ENCODE data around the gene CCDC17.

The CCDC17 gene

DNA sequence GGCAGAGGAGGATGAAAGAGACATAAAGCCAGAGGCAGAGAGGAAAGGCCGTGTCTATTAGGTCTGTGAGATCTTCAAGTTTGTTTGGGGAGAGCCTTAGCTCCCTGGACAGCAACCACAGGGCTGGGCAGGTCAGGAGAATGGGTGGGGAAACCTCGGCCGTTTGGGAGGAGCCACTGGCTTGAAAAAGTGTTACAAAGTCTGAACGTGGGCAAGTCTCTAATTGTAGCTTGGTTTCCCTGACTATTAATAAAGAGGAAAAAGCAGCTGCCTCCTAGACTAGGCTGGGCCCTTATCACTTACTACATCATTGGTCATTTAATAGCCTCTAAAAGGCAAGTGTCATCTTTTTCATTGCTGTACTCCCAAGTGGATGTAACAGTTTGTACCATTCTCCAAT lies at the start of gene CCDC17:
Gene CCDC17 (minus strand): TSS at position 83 of the 400 bp plus-strand sequence. CDS start 145 bp downstream, outside the sequence.
- DNase-seq: no peak

DNA sequence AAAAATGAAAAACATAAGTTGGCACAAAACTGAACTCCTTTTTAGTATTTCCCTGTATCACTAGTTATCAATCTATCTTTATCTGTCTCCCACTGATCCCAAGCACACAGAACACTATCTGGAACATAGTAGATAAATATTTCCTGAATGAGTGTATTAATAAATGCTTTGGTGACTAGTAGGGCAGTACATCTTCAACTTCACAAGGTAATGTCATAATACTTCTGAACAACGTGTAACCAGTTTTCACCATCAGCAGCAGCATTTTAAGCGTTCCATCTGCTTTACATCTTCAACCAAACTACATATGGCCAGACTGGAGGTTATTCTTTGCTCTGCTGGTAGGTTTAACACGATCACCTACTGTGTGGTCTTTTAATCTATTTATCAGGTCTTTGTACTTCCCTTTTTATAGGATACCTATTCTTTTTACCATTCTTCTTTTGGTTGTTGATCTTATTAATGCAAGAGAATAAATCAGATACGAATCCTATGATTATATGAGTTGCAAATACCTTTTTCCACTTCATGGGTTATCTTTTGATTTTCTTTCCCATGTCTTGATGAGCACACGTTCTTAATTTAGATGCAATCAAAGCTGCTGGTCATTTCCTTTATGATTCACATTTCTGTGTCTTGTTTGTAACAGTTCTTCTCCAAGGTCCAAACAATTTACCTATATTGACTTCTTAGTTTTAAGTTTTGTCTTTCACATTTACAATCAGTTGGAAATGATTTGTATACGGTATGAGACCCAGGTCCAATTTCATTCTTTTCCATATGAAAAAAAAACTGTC lies 46.2 kb upstream of the CCDC17 start:
- no peak for DNase-seq

DNA sequence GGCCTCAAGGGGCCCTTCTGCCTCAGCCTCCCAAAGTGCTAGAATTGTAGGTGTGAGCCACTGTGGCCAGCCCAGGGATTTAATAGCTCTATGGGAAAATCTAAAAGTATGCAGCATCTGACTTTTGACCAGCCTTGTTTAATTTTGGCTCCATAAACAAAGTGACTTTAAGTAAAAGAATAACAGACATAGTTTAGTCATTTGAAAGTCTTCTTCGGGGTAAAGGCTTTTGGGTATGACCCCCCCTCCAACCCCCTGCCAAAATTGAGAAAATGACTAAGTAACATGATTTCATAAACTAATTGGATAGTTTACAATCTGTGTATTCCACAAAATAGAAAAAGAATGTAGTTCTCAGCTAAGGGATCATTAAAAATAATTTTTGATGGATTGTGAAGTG lies 45.5 kb upstream of the CCDC17 start:
- DNase-seq: no peak

DNA sequence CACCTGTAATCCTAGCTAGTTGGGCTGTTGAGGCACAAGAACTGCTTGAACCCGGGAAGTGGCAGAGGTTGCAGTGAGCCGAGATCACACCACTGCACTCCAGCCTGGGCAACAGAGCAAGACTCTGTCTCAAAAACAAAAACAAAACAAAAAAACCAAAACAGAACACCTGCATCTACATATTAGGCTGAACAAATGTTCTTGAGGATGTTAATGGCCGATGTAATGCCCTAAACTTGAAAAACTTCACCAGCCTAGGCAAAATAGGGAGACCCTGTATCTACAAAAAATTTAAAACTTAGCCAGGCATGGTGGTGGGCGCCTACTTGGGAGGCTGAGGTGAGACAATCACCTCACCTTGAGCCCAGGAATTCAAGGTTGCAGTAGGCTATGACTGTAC lies 44.7 kb upstream of the CCDC17 start:
- no peak for DNase-seq

DNA sequence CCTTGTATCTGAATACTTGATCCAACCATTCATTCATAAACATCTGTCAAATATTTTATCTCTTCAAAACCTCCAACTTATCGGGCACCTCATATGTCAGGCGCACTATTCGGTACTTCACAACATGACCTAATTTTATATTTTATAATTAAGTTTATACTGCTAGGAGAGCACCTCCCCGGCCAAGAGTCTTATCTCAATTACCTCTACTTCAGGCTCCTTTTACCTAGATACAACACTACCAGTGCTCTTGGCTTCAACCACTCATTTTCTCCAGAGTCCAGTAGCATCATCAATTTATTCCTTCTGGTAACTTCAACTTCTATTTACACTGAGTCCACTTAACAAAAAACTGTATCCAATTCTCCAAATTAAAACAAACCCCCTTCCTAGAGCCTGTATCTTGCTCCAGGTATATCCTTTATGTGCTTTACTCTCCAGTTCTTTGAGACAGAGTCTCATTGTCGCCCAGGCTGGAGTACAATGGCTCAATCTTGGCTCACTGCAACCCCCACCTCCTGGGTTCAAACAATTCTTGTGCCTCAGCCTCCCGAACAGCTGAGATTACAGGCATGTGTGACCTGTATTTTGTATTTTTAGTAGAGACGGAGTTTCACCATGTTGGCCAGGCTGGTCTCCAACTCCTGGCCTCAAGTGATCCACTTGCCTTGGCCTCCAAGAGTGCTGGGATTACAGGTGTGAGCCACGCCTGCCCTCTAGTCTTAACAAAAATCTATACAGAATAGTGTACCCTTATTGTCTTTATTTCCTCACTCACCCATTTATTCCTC lies 43.7 kb upstream of the CCDC17 start:
- no peak for DNase-seq

DNA sequence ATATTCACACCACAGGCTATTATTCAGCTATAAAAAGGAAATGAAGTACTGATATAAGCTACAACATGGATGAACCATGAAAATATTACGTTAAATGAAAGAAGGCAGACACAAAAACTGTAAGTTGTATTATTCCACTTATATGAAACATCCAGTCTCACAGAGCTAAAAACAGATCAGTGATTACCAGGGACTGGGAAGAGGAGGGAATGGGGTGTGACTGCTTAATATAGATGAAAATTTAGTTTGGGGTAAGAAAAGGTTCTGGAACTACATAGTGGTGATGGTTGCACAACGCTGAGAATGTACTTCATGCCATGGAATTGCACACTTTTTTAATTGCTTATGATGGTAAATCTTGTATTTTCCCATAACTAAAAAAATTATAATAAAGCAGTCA lies 43.0 kb upstream of the CCDC17 start:
- no peak for DNase-seq

DNA sequence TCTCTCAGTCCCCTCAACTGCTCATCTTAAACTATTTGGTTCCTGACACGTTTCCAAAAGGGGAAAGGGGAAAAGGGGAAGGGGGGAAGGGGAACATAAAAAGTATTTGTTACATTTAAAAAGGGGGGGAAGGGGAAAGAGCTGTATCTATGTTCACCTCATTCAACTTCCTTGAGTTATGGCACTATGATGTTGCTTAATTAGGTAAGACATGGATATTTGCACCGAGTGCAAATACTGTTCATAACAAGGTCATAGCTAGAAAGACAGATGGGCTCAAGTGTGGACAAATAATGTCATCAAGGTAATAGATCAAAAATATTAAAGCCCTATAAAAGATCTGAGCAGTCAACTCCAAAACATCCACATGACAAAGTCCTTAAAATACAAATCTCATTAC lies 36.5 kb upstream of the CCDC17 start:
- no peak for DNase-seq

DNA sequence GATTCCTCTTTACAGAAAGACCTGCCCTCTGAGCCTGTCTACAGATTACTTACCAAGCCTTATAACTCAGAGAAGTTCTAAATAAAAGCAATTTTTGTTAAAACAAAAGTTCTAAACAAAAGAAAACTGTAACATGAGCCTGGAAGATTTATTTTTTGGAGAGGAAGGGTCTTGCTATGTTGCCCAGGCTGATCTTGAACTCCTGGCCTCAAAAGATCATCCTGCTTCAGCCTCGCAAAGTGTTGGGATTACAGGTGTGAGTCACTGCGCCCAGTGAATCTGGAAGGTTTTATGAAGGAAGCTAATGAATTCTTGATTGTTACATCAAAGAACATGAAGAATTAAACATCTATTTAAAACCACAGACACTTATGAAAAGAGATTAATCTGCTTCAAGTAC lies 35.4 kb upstream of the CCDC17 start:
- no peak for DNase-seq

DNA sequence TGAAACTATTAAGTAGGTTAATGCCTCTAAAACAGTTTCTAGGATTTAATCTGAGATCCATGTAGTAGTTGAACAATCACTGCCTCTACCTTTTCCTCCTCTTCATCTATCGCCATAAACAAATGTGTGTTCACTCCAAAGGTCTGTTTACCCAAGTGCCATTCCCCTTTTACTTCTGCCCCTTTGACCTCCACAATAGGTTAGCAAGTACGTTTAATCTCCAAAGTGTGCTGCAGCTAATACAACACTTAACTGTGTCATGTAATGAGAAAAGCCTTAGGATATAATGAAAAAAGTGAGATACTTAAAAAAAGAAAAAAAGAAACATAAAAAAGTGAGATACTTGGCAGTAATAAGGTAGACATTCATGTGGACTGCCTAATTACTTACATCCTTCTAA lies 34.3 kb upstream of the CCDC17 start:
- no peak for DNase-seq

DNA sequence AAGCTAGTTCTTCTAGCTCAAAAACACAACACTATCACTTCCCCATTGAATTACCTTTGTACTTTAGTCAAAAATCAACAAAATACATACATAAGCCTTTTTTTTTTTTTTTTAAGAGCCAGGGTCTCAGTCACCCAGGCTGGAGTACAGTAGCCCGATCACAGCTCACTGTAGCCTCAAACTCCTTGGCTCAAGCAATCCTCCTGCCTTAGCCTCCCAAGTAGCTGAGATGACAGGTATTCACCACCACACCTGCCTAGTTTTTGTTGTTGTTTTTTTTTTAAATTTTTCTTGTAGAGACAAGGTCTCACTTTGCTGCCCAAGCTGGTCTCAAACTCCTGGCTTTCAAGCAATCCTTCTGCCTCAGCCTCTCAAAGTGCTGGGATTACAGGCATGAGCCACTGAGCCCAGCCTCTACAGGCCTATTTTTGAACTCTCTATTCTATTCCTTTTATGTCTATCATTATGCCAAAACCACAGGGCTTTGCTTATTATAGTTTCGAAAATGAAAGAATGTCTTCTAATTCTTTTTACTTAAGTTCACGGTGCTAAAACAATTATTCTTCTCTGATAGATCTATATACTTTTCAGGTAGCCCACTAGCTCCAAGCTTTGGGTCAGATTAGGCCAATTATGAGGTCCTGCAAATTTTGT lies 32.8 kb upstream of the CCDC17 start:
- no peak for DNase-seq

DNA sequence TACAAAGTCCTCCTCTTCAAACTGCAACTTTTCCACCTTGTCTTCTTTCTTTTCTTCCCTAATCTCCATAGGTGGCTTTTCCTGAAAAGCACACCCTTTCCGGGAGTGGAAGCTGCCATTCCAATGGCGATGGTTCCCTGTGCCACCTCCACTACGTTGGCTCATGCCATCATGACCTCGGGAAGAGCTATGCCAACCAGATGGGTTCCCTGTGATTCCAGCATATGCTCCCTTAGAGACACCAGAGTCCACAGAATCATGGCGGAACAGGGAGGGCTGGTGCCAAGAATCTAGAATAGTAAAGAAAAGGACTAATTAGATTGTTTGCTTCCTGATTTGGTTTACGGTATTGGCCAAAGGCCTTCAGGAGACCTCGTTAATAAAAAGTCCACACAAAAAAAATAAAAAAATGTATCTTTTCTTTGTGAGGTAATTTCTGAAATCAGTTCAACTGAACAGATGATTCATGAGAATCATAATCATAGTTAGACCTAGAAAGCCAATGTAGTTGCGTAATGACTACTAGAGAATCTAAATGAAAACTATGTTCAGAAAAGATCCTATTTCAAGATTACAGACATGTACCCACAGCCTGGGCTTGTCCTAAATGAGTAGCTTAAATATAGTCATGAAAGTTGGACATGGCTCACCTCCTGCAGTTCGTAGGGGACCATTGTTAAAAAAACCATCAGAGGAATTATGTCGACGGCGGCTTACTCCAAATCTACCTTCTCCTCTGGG lies 30.9 kb upstream of the CCDC17 start:
- DNase-seq: no peak

DNA sequence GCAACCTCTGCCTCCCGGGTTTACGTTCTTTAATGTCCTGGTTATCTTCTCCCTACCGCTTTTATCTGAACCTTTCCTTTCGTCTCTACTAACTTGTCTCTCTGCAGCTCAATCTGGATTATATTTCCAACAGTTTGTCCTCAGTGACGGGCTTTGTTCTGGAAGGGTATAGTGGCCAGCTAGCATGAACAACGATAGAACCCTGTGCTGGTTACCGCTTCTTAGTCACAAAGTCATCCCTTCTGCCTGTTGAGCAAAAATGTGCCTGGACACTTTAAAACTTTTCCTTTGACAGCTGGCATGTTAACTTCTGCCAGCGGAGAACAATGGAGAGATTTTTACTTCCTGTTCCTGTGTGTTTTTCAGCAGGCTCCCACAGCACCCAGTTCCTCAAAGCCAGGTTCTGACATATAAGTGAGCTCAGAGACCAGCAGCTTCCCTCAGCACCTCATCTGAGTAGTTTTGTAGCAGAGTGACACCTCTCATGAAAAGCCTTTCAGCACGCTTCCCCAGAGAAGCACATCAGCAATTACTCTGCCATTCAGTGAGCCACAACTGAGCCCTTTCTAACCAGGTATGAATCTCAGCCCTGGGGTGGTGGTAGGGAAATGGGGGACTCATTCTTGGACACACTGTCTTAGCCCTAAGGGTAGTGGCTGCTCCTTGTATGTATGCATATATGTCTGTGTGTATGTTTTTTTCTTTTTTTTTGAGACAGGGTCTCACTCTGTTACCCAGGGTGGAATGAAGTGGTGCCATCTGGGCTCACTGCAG lies 23.6 kb upstream of the CCDC17 start:
- no peak for DNase-seq

DNA sequence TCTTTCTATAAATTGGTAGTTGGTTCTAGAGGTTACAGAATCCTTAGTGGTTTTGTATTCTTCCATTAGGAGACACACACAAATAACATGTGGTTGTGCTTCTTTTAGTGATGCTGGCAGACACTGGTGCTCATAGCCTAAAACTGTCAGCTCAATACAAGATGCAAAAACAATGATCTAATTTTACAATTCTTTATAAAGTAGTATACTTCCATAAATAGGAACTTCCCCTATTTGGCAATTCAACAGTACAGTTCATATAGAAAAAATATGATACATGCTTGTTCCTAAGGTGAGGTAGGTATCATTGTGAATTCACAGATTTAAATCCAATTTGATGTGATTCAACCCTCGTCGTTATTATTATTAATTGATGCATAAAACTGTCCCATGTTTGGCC lies 20.8 kb upstream of the CCDC17 start:
- DNase-seq: no peak

DNA sequence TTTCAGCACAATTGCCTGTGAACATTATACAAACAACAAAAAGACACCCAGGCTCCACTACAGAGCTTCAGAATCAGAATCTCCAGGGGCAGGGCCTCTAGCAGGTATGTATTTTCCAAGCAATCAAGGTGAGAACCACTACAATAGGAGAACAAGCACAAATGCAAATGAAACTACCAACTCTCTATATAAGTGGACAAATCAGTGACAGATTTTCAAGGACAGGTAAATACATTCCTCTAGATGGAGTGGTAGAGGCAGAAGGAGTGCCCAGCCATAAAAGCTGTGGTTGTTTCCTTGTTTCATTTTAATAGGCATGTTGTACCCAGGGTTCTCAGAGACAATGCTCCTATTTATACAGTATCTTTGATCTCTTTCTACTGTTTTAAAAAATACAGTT lies 20.1 kb upstream of the CCDC17 start:
- no peak for DNase-seq

DNA sequence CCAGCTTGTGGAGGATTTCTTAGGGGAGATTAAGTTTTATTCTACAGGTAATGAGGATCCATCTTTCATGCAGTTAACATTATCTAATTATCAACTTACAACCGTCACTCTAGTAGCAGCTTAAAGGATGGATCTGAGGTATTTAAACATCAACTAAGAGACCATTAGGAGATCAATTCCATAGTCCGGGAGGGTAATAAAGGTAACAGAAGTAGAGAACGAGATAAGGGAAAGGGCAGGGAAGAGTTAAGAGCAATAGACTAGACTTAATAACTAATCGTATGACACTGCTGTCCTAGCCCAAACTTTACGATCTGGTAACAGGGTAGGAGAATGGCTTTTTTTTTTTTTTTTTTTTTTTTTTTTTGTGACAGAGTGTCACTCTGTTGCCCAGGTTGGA lies 19.5 kb upstream of the CCDC17 start:
- no peak for DNase-seq

DNA sequence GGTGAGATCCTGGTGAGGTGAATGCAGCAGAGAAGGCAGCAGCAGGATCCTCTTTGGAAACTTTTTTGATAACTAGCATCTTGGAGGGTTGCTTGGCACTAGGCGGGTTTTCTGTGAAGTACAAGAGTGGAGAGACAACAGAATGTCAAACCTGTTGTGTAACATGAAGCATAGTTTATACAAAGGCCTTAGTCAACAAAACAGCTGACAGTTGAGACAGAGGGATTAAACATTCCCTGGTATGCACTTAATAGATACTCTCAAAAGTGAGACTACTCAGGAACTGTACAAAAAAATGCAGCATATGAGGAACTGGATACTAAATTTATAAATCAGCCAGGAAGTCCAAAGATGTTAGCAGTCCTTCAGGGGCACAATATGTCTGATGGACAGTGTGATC lies 16.4 kb upstream of the CCDC17 start:
- no peak for DNase-seq

DNA sequence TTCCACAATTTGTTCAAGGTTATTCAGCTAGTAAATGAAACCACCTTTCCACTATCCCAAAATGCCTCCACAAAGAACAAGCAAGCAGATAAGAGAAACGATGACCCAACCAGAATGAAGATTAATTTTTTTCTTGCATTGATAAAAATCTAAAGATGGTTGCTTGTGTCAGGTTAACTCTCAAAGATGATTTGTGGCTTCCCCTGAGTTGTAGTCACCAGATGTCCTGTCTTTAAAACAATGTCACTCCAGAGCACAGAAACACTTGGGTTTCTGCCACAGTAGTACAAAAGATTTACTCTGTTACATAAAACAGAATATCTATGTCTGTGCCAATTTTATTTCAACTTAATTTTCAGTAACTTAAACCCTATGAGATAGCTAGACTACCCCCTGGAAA lies 11.4 kb upstream of the CCDC17 start:
- DNase-seq: no peak

DNA sequence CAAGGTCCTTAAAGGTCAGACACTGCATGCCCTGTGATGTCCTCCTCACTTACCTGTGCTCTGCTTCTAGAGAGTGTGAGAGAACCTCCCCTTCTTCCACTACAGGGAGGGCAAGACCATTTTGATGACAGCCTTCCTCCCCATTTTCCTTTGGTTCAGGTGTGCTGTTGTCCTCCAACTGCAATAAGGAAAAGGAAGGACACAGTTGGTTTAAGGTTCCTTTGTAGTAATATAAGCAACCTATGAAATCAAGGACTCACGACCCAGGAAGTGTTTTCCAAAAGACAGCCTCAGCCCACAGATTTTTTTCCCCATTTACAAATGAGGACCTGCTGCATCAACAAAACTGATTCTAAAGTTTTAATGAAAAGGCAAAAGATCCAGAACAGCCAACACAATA lies 6.6 kb upstream of the CCDC17 start:
- no peak for DNase-seq

DNA sequence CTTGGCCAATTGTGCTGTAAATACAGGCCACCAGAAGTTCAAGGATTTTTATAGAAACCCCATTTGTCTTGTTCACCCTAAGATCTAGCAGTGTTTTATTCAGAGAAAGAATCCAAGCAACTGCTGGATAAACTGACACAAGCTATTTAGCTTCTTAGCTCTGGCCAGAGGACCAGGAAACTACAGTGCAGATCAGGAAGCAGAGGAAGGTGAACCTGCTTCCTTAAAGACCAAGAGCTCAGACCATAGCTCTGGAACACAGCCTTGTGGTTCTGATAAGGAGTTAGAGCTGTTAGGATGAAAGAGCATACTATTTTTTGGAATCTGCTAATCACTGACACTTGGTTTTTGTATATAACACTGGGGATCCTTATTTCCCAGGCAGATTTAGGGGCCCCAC lies 5.2 kb upstream of the CCDC17 start:
- no peak for DNase-seq

DNA sequence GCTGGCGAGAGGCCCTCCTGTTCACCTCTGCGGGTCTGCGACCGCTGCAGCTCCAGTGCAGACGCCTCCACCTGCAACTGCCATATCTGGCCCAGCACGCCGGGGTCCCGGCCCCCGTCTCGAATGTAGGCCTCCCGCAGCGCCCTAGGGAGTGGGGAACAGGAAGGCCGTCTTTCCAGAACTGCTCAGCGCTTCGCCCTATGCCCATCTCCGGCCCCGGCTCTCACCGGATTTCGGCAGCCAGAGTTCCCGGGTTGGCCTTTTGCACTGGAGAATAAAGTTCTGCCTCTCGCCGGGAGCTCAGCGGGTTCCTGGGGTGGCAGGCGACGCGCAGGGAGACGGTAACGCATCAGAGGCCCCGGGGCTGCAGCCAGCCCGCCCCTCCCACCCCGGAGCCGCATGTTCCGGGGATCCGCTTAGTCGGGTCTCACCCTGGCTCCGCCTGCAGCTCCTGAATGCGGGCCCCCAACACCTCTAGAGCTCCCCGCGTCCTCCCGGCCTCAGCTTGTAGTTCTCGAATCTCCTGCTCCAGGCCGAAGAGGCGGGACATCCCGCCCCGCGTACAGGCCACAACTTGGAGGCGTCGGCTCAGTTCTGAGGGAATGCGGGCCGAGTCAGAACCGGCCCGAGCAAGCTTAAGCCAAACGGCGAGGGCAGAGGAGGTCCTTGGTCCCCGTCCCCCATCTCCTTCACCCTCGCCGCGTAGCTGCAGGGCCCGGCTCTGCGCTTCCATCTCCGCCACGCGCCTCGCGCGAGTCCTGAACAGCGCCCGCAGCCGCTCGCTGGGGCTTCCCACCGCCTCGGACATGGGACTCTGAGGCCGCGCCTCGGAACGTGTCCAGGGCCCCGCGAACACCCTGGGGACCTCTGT lies 1.1 kb downstream of the CCDC17 start:
- no peak for DNase-seq

DNA sequence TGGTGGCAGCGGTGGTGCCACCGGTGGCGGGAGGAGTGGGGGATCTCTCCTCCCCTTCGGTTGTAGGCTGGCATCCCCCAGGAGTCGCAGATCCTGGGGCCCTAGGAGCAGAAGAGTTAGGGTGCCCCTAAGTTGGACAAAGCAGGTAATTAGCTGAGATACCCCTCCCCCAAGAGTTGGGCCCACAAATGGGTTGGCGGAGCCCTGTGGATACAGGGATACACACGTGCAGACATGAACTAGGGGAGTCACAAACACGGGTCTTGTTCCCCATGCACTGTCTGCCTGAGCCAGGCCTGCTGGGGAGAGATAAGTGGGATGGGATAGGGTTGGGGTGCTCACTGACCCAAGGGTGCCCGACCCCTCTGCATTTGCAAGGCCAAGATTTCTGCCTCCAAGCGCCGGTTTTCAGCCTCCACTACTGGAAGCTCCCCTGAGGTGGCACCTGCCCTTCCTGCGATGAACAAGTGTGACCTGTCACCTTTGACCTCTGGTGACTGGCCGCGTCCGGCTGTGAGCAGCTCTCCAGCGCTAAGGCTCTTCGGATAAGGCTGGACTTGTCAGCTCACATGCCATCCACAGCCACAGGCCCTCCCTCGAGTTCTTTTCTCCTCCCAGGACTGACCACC lies 1.8 kb downstream of the CCDC17 start:
- DNase-seq: no peak

All from CD4-positive, alpha-beta T cell treated with Interleukin-4 for 1 hour (primary cell).